Type B pancreatic cell (in vitro differentiated cells): ENCODE results near the gene PARD6G. TPM values are rescaled to one million over a fixed set of nuclear protein-coding genes. Genes with fewer than 3 reads are reported as not detected.
A peak's percentile ranks its signal among the peaks of the same experiment; 100 is the strongest.

Experiments used
- DNase-seq: peaks from one replicate; pipeline ENCODE4 v3.0.0; 2021; ENCODE audit warnings: mixed read lengths; ENCODE audit not compliant: unreplicated experiment; ENCODE audit errors: extremely low spot score
- H3K27ac Mint-ChIP-seq: 2 replicates; pipeline ENCODE4 v1.8.0; 2021; ENCODE audit warnings: mild to moderate bottlenecking, mixed read lengths
- H3K27me3 Mint-ChIP-seq: 2 replicates; pipeline ENCODE4 v1.8.0; 2021; ENCODE audit warnings: mixed read lengths
- H3K36me3 Mint-ChIP-seq: 2 replicates; pipeline ENCODE4 v1.8.0; 2021; ENCODE audit warnings: mixed read lengths
- H3K4me1 Mint-ChIP-seq: one replicate; pipeline ENCODE4 v1.8.0; 2021; ENCODE audit warnings: mixed read lengths; ENCODE audit not compliant: unreplicated experiment
- H3K4me3 Mint-ChIP-seq: 2 replicates; pipeline ENCODE4 v1.8.0; 2021; ENCODE audit warnings: mild to moderate bottlenecking, mixed read lengths
- H3K9me3 Mint-ChIP-seq: 2 replicates; pipeline ENCODE4 v1.8.0; 2021; ENCODE audit warnings: mixed read lengths
- total RNA-seq: library from RNA; stranded (reverse); gene quantifications from 2 replicates; pipeline ENCODE4 v1.2.1, GENCODE V29; 2021; ENCODE audit warnings: low replicate concordance
- TF ChIP-seq, protein P1 (sequence below): fragments of 200-600 bp; sonication (generic); conservative IDR thresholded peaks from 2 replicates; pipeline ENCODE4 v1.5.0; 2021; ENCODE audit warnings: antibody characterized with exemption, mild to moderate bottlenecking

PARD6G gene
- total RNA-seq, 1 donor from 2014 or later, result 21.8 TPM

DNA sequence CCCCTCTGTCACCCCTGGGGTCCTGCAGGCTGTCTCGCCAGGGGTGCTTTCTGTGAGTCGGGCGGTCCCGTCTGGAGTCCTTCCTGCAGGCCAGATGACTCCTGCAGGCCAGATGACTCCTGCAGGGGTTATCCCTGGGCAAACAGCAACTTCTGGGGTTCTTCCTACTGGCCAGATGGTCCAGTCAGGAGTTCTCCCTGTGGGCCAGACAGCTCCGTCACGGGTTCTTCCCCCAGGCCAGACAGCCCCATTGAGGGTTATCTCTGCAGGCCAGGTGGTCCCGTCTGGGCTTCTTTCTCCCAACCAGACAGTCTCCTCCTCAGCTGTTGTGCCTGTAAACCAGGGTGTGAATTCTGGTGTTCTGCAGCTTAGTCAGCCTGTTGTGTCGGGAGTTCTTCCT is 110.6 kb downstream of the PARD6G start:
- Mint-ChIP-seq H3K4me1 (no peaks in the 10 kb centered on the region), H3K4me3 (no peak overlapping the region), H3K9me3 (no peaks in the 10 kb centered on the region), H3K36me3 (peaks cover 25% of the 10 kb centered on the region), H3K27ac (no peak overlapping the region), H3K27me3 (no peaks in the 10 kb centered on the region)
- TF ChIP-seq, protein P1, sequence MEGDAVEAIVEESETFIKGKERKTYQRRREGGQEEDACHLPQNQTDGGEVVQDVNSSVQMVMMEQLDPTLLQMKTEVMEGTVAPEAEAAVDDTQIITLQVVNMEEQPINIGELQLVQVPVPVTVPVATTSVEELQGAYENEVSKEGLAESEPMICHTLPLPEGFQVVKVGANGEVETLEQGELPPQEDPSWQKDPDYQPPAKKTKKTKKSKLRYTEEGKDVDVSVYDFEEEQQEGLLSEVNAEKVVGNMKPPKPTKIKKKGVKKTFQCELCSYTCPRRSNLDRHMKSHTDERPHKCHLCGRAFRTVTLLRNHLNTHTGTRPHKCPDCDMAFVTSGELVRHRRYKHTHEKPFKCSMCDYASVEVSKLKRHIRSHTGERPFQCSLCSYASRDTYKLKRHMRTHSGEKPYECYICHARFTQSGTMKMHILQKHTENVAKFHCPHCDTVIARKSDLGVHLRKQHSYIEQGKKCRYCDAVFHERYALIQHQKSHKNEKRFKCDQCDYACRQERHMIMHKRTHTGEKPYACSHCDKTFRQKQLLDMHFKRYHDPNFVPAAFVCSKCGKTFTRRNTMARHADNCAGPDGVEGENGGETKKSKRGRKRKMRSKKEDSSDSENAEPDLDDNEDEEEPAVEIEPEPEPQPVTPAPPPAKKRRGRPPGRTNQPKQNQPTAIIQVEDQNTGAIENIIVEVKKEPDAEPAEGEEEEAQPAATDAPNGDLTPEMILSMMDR, result no peak
- no peak for DNase-seq

DNA sequence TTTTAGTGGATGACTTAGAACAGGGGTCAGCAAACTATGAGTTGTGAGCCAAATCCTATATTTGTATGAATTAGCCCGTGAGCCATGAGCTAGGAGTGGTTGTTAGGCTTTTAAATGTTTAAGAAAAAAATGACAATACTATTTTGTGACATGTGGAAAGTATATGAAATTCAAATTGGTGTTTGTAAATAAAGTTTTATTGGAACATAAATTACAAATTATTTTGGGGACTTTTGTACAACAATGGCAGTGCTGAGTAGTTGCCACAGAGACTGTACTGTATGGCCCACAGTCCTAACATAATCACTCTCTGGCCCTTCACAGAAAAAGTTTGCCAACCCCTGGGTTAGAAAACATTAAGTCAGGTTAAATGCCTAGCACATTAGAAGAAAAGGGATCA is 112.2 kb downstream of the PARD6G start:
- Mint-ChIP-seq H3K4me1 (peaks cover 11% of the 10 kb centered on the region), H3K27ac (no peak overlapping the region), H3K9me3 (no peaks in the 10 kb centered on the region), H3K36me3 (peaks cover 31% of the 10 kb centered on the region), H3K27me3 (no peaks in the 10 kb centered on the region), H3K4me3 (no peak overlapping the region)
- no peak for DNase-seq
- TF ChIP-seq, protein P1, result no peak

DNA sequence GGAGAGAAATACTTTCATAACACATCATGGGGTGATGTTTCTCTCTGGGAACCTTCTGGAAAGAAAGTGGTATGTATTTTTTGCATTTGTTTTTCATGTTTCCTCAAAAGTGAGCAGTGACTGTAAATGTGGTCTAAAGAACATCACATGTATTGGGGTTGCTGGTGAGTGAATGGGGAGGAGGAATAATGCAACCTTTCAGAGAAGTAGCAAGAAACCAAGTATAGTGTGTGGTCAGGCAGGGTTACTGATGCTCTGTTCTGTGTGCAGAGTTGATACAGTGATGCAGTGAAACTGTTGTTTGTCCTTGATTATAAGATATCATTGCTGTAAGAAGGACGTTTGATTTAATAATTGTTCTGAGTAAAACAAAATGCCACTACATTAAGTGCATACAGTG is 114.2 kb downstream of the PARD6G start:
- Mint-ChIP-seq H3K27ac (no peak overlapping the region), H3K27me3 (no peaks in the 10 kb centered on the region), H3K36me3 (peaks cover 38% of the 10 kb centered on the region), H3K4me1 (peaks cover 17% of the 10 kb centered on the region), H3K4me3 (no peak overlapping the region), H3K9me3 (no peaks in the 10 kb centered on the region)
- no peak for DNase-seq
- TF ChIP-seq, protein P1, result no peak

DNA sequence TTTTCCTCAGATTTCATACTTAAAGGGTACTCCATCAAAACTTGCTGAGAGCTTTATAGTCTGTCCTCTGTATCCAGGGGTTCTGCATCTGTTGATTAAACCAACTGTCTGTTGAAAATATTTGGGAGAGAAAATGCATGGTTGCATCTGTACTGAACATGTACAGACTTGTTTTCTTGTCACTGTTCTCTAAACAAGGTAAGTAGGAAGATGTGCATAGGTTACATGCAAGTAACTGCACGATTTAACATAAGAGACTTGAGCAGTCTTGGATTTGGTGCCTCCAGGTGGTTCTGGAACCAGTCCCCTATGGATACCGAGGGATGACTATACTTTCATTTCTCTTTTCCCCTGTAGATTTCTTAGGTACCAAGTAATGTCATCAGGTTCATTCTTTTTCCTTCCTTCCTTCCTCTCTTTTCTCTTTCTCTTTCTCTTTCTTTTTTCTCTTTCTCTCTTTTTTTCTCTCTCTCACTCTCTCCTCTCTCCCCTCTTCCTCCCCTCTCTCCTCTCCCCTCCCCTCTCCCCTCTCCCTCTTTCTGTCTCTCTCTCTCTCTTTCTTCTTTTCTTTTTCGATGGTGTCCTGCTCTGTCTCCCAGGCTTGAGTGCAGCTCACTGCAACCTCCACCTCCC is 115.0 kb downstream of the PARD6G start:
- DNase-seq, result no peak
- H3K27me3 Mint-ChIP-seq, result no peaks in the 10 kb centered on the region
- peak overlapping the region; percentile 21 for H3K27ac Mint-ChIP-seq
- H3K4me3 Mint-ChIP-seq, result no peak overlapping the region
- peaks cover 17% of the 10 kb centered on the region for H3K4me1 Mint-ChIP-seq
- TF ChIP-seq, protein P1, result no peak
- H3K36me3 Mint-ChIP-seq, result peaks cover 41% of the 10 kb centered on the region
- H3K9me3 Mint-ChIP-seq, result no peaks in the 10 kb centered on the region

DNA sequence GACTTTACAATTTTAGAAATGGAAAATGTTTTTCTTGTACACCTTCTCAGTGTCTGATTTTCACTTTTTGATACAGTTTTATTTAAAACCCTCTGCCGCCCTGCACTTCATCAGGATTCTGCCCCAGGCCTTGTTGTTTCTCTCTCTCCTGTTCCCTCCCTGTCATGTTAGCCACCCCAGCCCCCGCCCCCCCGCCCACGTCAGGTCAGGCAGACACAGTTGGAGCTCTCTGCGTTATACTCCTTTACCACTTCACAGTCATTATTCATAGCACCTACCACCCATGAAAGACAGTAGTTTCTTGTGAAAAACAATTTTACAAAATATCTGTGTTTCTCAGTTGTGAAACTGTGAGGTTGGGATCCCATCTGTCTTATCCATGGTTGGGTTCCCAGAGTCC is 116.8 kb downstream of the PARD6G start:
- Mint-ChIP-seq H3K27ac (no peak overlapping the region), H3K27me3 (no peaks in the 10 kb centered on the region), H3K4me3 (no peak overlapping the region), H3K9me3 (no peaks in the 10 kb centered on the region), H3K36me3 (peaks cover 45% of the 10 kb centered on the region), H3K4me1 (peaks cover 17% of the 10 kb centered on the region)
- TF ChIP-seq, protein P1, result no peak
- no peak for DNase-seq
